BJ (cell line): ENCODE results near the gene MTHFS. TPM values are rescaled to one million over a fixed set of nuclear protein-coding genes. Genes with fewer than 3 reads are reported as not detected.
"Not testable (repeated sequence)": the region's sequence is repeated elsewhere in the genome, so short reads cannot be mapped to it uniquely, and the experiment has no call there.

Source experiments
- CTCF ChIA-PET: fragments of 350-600 bp; formaldehyde crosslinking; extraction: SDS; loops from one replicate; lab custom pipeline; 2021; ENCODE audit warnings: antibody characterized with exemption, inconsistent platforms; lab: Yijun Ruan, JAX
- POLR2A ChIA-PET: fragments of 300-600 bp; sonication (Branson Sonifier 250); formaldehyde crosslinking; extraction: SDS; loops from one replicate; lab custom pipeline; 2021; ENCODE audit warnings: antibody characterized with exemption; lab: Charles Lee
- DNase-seq: peaks from one replicate; pipeline ENCODE4 v3.0.0-alpha.2; 2011; ENCODE audit warnings: low read depth
- H3K27me3 ChIP-seq: 2 replicates; pipeline ENCODE4 v1.6.0; 2011; ENCODE audit warnings: low read length; ENCODE audit not compliant: control insufficient read depth, insufficient read depth
- H3K36me3 ChIP-seq: 2 replicates; pipeline ENCODE4 v1.5.1; 2011; ENCODE audit warnings: low read length; ENCODE audit not compliant: control insufficient read depth, insufficient read depth
- H3K4me3 ChIP-seq: 2 replicates; pipeline ENCODE4 v1.5.1; 2011; ENCODE audit warnings: low read depth, mild to moderate bottlenecking, control low read depth, low read length
- polyA plus RNA-seq: library from polyadenylated mRNA; depleted of rRNA; stranded (reverse); fragments of >200 nt; gene quantifications from 2 replicates; pipeline ENCODE4 v1.2.3, GENCODE V29; 2011
- TF ChIP-seq, protein P1 (sequence below): IDR thresholded peaks from 2 replicates; pipeline ENCODE4 v1.5.1; 2011; ENCODE audit warnings: low read depth, mild to moderate bottlenecking, control low read depth, inconsistent platforms, low read length, moderate library complexity; ENCODE audit not compliant: insufficient read depth

MTHFS gene
- polyA plus RNA-seq, 1 experiment = 30.7 TPM

DNA sequence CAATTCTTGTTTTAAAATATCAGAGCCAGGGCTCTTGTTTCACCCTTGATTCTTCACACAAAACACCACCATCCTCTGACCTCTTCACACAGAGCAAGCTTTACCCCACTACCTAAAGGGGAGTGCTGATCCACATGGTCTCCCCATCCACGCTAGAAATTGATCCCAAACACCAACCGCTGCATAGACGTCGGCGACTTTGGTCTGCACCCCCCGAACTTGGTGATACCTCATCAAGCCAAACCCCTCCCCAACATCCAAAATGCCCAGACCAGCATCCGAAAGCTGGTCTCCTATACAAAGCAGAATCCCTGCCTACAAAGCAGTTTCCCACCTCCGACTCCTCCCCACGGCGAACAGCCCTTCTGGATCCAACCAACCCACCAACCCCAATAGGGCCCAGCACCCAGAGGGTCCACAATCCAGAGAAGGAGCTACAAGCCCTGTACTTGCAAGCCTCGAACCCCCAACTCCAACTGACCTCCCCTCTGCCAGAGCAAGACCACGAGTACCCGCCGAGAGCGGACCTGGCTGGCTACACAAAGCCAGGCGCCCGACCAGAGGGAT, 25.8 kb upstream of the MTHFS start:
- TF ChIP-seq, protein P1, sequence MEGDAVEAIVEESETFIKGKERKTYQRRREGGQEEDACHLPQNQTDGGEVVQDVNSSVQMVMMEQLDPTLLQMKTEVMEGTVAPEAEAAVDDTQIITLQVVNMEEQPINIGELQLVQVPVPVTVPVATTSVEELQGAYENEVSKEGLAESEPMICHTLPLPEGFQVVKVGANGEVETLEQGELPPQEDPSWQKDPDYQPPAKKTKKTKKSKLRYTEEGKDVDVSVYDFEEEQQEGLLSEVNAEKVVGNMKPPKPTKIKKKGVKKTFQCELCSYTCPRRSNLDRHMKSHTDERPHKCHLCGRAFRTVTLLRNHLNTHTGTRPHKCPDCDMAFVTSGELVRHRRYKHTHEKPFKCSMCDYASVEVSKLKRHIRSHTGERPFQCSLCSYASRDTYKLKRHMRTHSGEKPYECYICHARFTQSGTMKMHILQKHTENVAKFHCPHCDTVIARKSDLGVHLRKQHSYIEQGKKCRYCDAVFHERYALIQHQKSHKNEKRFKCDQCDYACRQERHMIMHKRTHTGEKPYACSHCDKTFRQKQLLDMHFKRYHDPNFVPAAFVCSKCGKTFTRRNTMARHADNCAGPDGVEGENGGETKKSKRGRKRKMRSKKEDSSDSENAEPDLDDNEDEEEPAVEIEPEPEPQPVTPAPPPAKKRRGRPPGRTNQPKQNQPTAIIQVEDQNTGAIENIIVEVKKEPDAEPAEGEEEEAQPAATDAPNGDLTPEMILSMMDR = no peak
- POLR2A ChIA-PET = no interaction called here
- Histone ChIP-seq H3K27me3 (no peaks in the 10 kb centered on the region), H3K36me3 (peaks cover 5% of the 10 kb centered on the region), H3K4me3 (peak overlapping the region; percentile 79)
- CTCF ChIA-PET = interaction anchor here (1.0 to 1.3 kb wide), 3 partner anchors 18 to 69 kb away, joined by 3 read pairs; no protein-coding TSS in a partner anchor
- DNase-seq = no peak

DNA sequence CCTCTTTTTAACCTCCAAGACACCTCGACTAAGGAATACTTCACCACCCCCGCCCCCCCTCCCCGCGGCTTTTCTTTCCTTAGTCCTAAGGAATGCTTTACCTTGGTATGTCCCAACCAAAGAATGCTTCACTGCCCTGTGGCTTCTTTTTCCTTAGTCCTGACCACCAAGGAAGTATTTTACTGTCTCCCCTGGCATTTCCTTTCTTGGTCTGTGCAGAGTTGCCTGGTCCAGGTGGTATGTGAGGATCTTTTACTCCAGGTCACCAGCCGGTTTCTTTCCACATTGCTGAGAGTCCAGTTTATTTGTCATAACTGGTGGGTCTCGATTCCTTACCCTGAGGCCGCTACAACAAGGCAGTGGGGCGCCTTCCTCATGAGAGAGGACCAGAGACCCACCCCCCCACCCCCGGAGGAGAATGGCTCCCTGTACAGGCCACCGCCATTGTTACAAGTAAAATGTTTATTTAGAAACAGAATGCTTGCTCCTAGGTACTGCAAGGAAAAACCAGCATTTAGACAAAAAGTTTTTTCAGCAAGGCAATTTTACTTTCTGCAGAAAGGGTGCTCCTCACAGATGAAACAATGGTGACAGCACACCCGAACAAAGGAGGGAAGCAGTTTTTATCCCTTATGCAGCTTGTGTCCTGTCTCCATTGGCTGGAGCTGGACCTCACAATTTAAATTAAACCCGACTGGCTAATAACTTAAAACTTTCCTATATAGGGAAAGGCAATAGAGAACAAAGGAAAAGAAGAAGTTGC, 23.1 kb upstream of the MTHFS start:
- no peak overlapping the region for H3K4me3 ChIP-seq
- CTCF ChIA-PET = no interaction called here
- TF ChIP-seq, protein P1 = no peak
- no peaks in the 10 kb centered on the region for H3K27me3 ChIP-seq
- H3K36me3 ChIP-seq = peaks cover 5% of the 10 kb centered on the region
- DNase-seq = no peak
- POLR2A ChIA-PET = no interaction called here

DNA sequence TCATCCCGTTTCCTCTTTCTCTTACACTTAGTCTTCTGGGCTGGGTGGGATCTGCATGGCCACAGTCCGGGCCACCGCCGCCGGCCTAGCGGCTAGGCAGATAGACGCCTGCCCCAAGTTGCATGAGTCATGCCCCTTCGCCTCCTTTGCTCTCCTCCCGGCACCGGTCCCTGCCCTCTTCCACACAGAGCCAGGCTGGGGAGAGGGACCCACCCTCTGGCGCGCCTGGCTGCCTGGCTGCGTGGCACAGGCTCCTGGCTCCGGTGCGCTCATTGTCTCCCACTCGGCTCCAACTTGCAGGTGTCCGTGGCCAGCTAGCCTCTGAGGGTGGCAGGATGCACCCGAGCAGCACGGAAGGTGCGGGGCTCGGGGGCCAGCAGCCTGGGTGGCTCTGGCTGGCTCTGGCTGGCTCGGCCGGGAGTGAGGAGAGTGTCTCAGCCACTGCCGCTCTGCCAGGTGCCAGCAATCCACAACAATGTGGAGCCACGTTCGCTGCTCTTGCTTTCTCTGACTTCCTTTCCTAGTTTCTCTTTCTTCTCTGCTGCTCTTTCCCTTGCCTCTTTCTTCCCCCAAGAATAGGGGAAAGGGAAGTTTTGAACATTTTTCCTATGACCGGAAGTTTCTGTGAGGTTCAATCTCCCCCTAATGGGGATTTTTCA, 22.4 kb upstream of the MTHFS start:
- Histone ChIP-seq H3K36me3 (peaks cover 5% of the 10 kb centered on the region), H3K27me3 (no peaks in the 10 kb centered on the region), H3K4me3 (no peak overlapping the region)
- DNase-seq = no peak
- POLR2A ChIA-PET = no interaction called here
- CTCF ChIA-PET = no interaction called here
- TF ChIP-seq, protein P1 = no peak

DNA sequence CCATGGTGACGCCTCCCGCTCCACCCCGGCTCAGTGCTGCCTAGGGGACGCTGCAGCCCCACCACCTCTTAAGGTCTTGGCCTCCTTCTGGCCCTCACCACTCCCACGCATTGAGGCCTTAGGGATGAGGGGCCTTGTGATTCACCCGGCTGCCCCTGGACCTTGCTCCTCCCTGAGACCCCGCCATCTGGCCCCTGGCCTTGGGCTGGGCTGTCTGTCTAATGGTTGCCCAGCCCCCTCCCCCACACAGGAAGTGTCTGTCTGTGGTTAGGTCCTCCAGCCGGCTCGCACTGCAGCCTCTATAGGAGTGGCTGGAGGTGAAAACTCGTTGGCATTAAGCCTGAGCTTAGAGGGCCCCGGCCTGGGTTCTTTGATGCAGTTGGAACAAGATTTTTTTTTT, 21.5 kb upstream of the MTHFS start:
- Histone ChIP-seq H3K27me3 (no peaks in the 10 kb centered on the region), H3K36me3 (peaks cover 5% of the 10 kb centered on the region), H3K4me3 (no peak overlapping the region)
- POLR2A ChIA-PET = no interaction called here
- CTCF ChIA-PET = no interaction called here
- DNase-seq = no peak
- TF ChIP-seq, protein P1 = no peak

DNA sequence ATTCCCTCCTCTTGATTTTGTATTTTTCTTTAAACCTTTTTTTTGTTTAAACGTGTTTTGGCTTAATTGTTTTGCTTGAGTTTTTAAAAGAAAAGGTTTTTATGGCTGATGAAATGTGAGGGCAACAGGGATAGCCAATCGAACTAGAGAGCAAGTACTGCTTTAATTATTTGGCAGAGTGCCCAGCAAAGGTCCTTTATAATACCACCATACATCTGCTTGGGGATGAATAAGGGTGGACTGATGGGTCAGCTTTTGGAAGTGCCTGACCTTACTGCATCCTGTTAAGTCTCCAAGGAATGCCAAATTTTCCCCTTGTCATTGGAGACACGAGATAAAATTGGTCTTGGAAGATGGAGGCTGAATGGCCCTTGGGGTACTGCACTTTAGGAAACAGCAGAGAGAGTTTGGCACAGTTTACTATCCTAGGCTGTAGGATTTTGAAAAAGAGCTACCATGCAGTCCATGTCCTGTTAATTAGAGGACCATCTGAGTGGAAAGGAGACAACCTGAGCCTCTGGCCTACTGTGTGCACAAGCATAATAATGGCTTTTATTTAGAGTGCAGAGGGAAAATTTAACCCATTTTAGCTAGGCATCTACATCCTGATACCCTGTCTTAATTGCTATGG, 19.8 kb upstream of the MTHFS start:
- DNase-seq = no peak
- CTCF ChIA-PET = interaction anchor here (1.0 kb wide), 1 partner anchor 75 kb away, joined by 3 read pairs; no protein-coding TSS in a partner anchor
- TF ChIP-seq, protein P1 = no peak
- POLR2A ChIA-PET = no interaction called here
- H3K36me3 ChIP-seq = peaks cover 5% of the 10 kb centered on the region
- H3K4me3 ChIP-seq = no peak overlapping the region
- H3K27me3 ChIP-seq = no peaks in the 10 kb centered on the region

DNA sequence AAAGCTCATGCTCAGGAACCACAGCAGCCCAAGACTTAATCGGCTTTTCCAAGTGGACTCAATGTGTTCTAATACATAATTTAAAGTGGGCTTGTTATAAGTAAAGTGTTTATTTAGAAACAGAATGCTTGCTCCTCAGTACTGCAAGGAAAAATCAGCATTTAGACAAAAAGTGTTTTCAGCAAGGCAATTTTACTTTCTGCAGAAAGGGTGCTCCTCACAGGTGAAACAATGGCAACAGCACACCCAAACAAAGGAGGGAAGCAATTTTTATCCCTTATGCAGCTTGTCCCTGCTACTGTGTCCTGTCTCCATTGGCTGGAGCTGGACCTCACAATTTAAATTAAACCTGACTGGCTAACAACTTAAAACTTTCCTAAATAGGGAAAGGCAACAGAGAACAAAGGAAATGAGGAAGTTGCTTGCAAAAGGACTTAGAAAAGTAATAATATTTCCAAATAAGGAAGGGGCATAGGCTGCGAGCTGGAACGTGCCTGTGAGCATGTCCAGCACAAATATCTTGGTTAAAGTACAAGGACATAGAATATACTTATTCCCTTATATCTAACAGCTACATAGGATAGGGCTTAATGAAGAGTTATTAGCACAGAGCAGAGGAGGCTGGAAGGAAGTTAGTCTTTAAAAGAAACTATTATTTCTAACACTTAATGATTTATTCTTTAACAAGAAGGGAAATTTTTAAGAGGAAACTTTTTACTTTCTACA, 19.1 kb upstream of the MTHFS start:
- H3K27me3 ChIP-seq, H3K36me3 ChIP-seq, CTCF ChIA-PET, H3K4me3 ChIP-seq, DNase-seq: not testable (repeated sequence)
- POLR2A ChIA-PET = interaction anchor here (0.6 kb wide), 1 partner anchor 16 kb away, joined by 3 read pairs; no protein-coding TSS in a partner anchor
